ENCODE data around the gene NAA50.

The NAA50 gene

DNA sequence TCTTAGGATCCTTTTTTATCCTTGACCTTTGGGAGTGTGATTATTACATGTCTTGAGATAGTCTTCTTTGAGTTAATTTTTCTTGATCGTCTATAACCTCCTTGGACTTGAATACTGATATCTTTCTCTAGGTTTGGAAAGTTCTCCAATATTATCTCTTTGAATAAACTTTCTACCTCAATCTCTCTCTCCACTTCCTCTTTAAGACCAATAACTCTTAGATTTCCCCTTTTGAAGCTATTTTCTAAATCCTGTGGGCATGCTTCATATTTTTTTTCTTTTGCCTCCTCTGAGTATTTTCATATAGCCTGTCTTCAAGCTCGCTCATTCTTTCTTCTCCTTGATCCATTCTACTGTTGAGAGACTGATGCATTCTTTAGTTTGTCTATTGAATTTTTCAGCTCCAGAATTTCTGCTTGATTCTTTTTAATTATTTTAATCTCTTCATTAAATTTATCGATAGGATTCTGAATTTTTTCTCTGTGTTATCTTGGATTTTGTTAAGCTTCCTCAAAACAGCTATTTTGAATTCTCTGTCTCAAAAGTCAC, 61.7 kb downstream of the NAA50 start:
- DNase-seq, result no peak

DNA sequence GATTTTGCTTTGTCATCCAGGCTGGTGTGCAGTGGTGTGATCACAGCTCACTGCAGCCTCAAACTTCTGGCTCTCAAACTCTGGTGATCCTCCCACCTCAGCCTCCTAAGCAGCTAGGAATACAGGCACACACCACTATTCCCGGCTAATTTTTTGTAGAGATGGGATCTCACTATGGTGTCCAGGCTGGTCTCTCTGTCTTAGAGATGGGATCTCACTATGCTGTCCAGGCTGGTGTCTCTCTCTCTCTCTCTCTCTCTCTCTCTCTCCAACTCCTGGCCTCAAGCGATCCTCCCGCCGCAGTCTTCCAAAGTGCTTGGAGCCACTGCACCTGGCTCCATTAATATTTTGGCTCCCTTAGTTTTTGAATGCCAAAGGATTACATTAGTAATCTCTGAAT, 67.3 kb downstream of the NAA50 start:
- DNase-seq, result no peak

DNA sequence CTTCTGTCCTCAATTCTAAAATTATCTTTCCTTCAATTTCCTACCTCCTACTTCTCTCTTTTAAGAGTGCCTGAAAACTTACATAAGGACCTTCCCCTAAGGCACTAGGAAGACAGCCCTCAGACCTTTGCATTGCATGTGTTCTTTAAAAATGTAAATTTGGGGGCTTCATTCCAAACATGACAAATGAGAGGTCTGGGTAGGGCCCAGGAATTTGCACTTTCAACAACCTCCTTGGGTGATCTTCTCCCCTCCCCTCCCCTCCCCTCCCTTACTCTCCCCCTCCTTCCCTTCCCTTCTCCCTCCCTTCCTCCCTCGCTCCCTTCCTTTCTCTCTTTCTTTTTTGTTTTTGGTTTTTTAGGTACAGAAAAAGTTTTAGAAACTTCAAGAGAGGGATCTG, 68.3 kb downstream of the NAA50 start:
- no peak for DNase-seq

DNA sequence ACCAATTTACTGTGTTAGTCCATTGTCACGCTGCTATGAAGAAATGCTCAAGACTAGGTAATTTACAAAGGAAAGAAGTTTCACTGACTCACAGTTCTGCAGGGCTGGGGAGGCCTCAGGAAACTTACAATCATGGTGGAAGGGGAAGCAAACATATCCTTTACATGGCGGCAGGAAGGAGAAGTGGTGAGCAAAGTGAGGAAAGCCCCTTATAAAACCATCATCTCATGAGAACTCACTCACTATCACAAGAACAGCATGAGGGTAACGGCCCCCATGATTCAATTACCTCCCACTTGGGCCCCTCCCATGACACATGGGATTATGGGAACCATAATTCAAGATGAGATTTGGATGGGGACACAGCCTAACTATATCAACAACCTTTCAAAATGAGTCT, 69.8 kb downstream of the NAA50 start:
- no peak for DNase-seq

DNA sequence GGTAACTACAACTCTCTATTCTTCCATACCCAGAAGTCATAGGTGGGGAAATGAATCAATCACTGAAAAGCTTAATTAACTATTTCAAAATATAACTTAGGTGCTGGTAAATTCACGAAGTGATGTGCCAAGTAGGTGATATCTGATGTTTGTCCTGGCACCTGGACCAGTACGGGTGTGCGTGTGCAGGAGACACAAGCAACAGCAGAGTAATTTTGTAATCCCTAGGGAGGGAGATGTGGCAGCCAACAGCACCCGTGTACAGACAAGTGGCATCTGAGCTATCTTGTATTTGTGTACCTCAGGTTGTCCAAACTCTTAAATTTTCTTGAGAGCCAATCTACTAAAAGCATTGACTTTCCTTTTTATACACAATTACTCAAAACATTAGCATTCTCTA, 72.5 kb downstream of the NAA50 start:
- DNase-seq, result no peak

DNA sequence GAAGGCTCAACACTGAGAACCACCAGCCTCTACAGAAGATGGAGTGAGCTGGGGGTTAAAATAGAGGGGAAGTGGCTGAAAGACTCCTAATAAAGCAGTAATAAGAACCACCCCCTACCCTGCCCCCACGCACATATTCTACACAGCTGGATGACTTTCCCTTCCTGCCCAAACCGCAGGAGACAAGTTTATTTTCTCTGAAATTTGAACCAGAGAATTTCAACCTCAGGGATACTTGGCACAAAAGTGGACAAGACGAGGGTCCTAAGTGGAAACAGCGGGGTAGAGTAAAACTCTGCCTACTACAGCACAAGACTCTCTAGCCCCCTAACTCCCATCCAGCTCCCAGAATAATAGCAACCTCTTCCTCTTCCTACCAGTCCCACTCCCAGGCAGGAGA, 78.0 kb downstream of the NAA50 start:
- DNase-seq, result no peak

Measured in NCI-H2227 treated with DMSO at 0.1 percent for 48 hours (cell line).